MM.1S (cell line): ENCODE data around the gene MPC1L.

Experiments
- CTCF ChIP-seq: fragments of 300-600 bp; sonication (generic); IDR thresholded peaks from 2 replicates; pipeline ENCODE4 v1.5.1; 2016; ENCODE audit warnings: antibody characterized with exemption, low read length, mixed read lengths
- EZH2 ChIP-seq: fragments of 300-600 bp; sonication (generic); optimal IDR thresholded peaks from 2 replicates; pipeline ENCODE3; 2017; ENCODE audit warnings: low read depth, mild to moderate bottlenecking, antibody characterized with exemption, low read length, mixed read lengths
- EZH2phosphoT487 ChIP-seq: fragments of 300-600 bp; sonication (generic); IDR thresholded peaks from 2 replicates; pipeline ENCODE4 v1.6.1; 2018; ENCODE audit warnings: antibody characterized with exemption, low read length

GRCh38 chrX:40615976-40616375 is 7.3 kb upstream of the MPC1L start:
- TF ChIP-seq CTCF (no peak), EZH2 (no peak), EZH2phosphoT487 (no peak)
